MCF 10A (cell line): ENCODE data around the gene UBE3C. TPM values are rescaled to one million over a fixed set of nuclear protein-coding genes. Genes with fewer than 3 reads are reported as not detected.
"Not testable (repeated sequence)": the region's sequence is repeated elsewhere in the genome, so short reads cannot be mapped to it uniquely, and the experiment has no call there.

Experiments
- BruUV-seq: library from RNA; stranded (reverse); fragments of 400-500 nt; replicated peaks from 2 replicates; lab custom pipeline; 2021; lab: Mats Ljungman, UMichigan
- CTCF ChIA-PET: fragments of 300-600 bp; sonication (Branson Sonifier 250); formaldehyde crosslinking; extraction: SDS; loops from one replicate; lab custom pipeline; 2021; ENCODE audit warnings: antibody characterized with exemption, inconsistent platforms; lab: Yijun Ruan, JAX
- POLR2A ChIA-PET: fragments of 300-600, 350-650 bp; sonication (Branson Sonifier 250); formaldehyde crosslinking; extraction: SDS; loops from one replicate; lab custom pipeline; 2020; ENCODE audit warnings: antibody characterized with exemption, inconsistent platforms; lab: Yijun Ruan, JAX
- DNase-seq: peaks from one replicate; pipeline ENCODE4 v3.0.0-alpha.2; 2018; ENCODE audit not compliant: unreplicated experiment
- H3K27ac Mint-ChIP-seq: one replicate; pipeline ENCODE4 v1.8.0; 2022; ENCODE audit warnings: mild to moderate bottlenecking, low read depth, mixed read lengths; ENCODE audit not compliant: unreplicated experiment
- H3K27me3 Mint-ChIP-seq: one replicate; pipeline ENCODE4 v1.8.0; 2022; ENCODE audit warnings: mixed read lengths; ENCODE audit not compliant: insufficient read depth, unreplicated experiment
- H3K36me3 Mint-ChIP-seq: one replicate; pipeline ENCODE4 v1.8.0; 2022; ENCODE audit warnings: mild to moderate bottlenecking, moderate library complexity, mixed read lengths; ENCODE audit not compliant: insufficient read depth, unreplicated experiment
- H3K4me1 Mint-ChIP-seq: one replicate; pipeline ENCODE4 v1.8.0; 2022; ENCODE audit warnings: mixed read lengths; ENCODE audit not compliant: insufficient read depth, unreplicated experiment
- H3K4me3 Mint-ChIP-seq: one replicate; pipeline ENCODE4 v1.8.0; 2022; ENCODE audit warnings: mild to moderate bottlenecking, moderate library complexity, mixed read lengths; ENCODE audit not compliant: unreplicated experiment
- H3K9me3 Mint-ChIP-seq: one replicate; pipeline ENCODE4 v1.8.0; 2022; ENCODE audit warnings: mixed read lengths; ENCODE audit not compliant: unreplicated experiment
- intact Hi-C: fragments of 100-400 bp; cut with micrococcal nuclease; formaldehyde crosslinking; loops from 2 replicates; pipeline ENCODE4 v1.14.1; 2022
- total RNA-seq: library from RNA; stranded (reverse); gene quantifications from 2 replicates; pipeline ENCODE4 v1.2.3, GENCODE V29; 2022
- TF ChIP-seq, protein P1 (sequence below): fragments of 200-600 bp; IDR thresholded peaks from one replicate; pipeline ENCODE4 v1.8.0; 2022; ENCODE audit warnings: antibody characterized with exemption, mild to moderate bottlenecking; ENCODE audit not compliant: unreplicated experiment

UBE3C gene
- total RNA-seq, 1 experiment from 2014 or later: 72.8 TPM

DNA sequence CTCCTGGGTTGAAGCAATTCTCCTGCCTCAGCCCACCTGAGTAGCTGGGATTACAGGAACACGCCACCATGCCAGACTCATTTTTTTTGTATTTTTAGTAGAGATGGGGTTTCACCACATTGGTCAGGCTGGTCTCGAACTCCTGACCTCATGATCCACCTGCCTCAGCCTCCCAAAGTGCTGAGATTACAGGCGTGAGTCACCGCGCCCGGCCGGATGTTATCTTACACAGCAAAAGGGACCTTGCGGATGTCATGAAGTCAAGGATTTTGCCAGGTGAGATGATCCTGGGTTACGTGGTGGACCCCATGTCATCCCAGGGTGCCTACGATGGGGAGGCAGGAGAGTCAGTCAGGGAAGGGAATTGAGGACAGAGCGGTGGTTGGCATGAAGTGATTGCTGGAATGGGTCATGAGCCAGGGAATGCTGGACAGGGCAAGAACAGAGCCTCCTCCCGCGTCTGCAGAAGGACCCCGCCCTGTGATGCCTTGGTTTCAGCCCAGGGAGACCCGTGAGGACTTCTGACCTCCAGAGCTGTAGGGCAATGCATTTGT, 8.7 kb upstream of the UBE3C start:
- no TSS peak for BruUV-seq
- no peak overlapping the region for H3K27ac Mint-ChIP-seq
- H3K9me3 Mint-ChIP-seq: no peaks in the 10 kb centered on the region
- no peaks in the 10 kb centered on the region for H3K36me3 Mint-ChIP-seq
- DNase-seq: no peak
- TF ChIP-seq, protein P1, sequence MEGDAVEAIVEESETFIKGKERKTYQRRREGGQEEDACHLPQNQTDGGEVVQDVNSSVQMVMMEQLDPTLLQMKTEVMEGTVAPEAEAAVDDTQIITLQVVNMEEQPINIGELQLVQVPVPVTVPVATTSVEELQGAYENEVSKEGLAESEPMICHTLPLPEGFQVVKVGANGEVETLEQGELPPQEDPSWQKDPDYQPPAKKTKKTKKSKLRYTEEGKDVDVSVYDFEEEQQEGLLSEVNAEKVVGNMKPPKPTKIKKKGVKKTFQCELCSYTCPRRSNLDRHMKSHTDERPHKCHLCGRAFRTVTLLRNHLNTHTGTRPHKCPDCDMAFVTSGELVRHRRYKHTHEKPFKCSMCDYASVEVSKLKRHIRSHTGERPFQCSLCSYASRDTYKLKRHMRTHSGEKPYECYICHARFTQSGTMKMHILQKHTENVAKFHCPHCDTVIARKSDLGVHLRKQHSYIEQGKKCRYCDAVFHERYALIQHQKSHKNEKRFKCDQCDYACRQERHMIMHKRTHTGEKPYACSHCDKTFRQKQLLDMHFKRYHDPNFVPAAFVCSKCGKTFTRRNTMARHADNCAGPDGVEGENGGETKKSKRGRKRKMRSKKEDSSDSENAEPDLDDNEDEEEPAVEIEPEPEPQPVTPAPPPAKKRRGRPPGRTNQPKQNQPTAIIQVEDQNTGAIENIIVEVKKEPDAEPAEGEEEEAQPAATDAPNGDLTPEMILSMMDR: no peak
- H3K4me3 Mint-ChIP-seq: no peak overlapping the region
- no peaks in the 10 kb centered on the region for H3K4me1 Mint-ChIP-seq
- H3K27me3 Mint-ChIP-seq: peaks cover 14% of the 10 kb centered on the region
- ChIA-PET POLR2A (interaction anchor here (0.9 to 1.0 kb wide), 2 partner anchors 8 to 119 kb away, joined by 3 read pairs; partner anchors contain the start of gene MNX1), CTCF (no interaction called here)
- intact Hi-C loops: no loop called here

DNA sequence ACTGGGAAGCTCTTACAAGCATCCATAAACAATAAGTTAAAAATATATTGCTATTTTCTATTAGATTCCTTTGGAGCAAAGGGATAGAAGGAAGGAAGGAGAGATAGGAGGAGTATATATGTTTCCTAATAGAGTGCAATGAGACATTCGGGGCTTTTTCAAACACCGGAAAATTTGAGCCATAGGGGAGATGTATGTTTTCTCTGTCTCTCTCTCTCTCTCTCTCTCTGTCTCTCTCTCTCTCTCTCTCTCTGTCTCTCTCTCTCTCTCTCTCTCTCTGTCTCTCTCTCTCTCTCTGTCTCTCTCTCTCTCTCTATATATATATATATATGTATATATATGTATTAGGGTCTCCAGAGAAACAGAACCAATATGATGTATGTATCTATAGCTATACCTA, 7.9 kb upstream of the UBE3C start:
- H3K27ac Mint-ChIP-seq, BruUV-seq, DNase-seq, H3K36me3 Mint-ChIP-seq, H3K4me1 Mint-ChIP-seq, intact Hi-C loops, H3K4me3 Mint-ChIP-seq, H3K9me3 Mint-ChIP-seq: not testable (repeated sequence)
- POLR2A ChIA-PET: interaction anchor here (0.6 to 1.0 kb wide), 3 partner anchors 9 to 64 kb away, joined by 3 read pairs; no protein-coding TSS in a partner anchor
- H3K27me3 Mint-ChIP-seq: peaks cover 14% of the 10 kb centered on the region
- CTCF ChIA-PET: interaction anchor here (1.1 kb wide), 1 partner anchor 120 kb away, joined by 3 read pairs; the partner anchor contains the start of gene MNX1

DNA sequence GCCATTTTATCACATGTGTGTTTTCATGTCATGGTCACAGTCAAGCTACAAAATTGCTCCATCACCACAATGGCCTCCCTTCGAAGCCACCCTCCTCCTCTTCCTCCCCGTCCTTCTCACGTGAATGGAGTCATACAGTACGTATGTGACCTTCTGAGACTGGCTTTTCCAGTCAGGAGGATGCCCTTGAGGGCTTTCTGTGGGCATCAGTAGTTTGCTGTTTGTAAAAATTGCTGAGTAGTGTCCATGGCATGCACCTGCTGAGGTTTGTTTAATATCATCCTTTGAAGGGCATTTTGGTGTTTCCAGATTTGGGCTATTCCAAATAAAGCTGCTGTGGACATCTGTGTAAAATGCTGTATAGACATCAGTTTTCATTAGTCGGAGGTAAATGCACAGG, 5.9 kb upstream of the UBE3C start:
- no peak overlapping the region for H3K27ac Mint-ChIP-seq
- no peak overlapping the region for H3K4me3 Mint-ChIP-seq
- intact Hi-C loops: no loop called here
- POLR2A ChIA-PET: interaction anchor here (0.6 kb wide), 1 partner anchor 126 kb away, joined by 3 read pairs; no protein-coding TSS in a partner anchor
- no TSS peak for BruUV-seq
- CTCF ChIA-PET: interaction anchor here (0.6 to 0.8 kb wide), 3 partner anchors 10 to 163 kb away, joined by 3 to 4 read pairs (median 4); no protein-coding TSS in a partner anchor
- H3K9me3 Mint-ChIP-seq: peaks cover 7% of the 10 kb centered on the region
- TF ChIP-seq, protein P1: no peak
- H3K27me3 Mint-ChIP-seq: peaks cover 14% of the 10 kb centered on the region
- DNase-seq: no peak
- no peaks in the 10 kb centered on the region for H3K36me3 Mint-ChIP-seq
- H3K4me1 Mint-ChIP-seq: peaks cover 7% of the 10 kb centered on the region

DNA sequence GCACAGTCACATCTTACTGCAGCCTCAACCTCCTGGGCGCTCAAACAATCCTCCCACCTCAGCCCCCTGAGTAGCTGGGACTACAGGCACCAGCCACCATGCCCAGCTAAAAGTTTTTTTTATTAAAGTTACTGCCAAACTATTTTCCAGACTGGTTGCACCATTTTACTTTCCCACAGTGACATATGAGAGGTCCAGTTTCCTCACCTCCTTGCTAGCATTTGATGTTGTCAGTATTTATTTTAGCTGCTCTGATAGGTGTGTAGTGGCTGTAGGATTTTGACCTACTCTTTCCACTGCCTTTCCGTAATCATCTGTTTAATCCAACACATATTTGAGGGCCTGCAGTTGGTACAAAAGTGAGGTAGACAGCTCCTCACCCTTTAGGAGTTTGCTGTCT, 5.4 kb upstream of the UBE3C start:
- Mint-ChIP-seq H3K4me3 (no peak overlapping the region), H3K27me3 (peaks cover 14% of the 10 kb centered on the region), H3K9me3 (peaks cover 7% of the 10 kb centered on the region), H3K4me1 (peaks cover 7% of the 10 kb centered on the region), H3K27ac (no peak overlapping the region), H3K36me3 (no peaks in the 10 kb centered on the region)
- ChIA-PET POLR2A (interaction anchor here (1.2 kb wide), 1 partner anchor 122 kb away, joined by 4 read pairs; no protein-coding TSS in a partner anchor), CTCF (interaction anchor here (0.8 kb wide), 1 partner anchor 153 kb away, joined by 3 read pairs; no protein-coding TSS in a partner anchor)
- DNase-seq: no peak
- TF ChIP-seq, protein P1: no peak
- intact Hi-C loops: no loop called here
- no TSS peak for BruUV-seq
